ENCODE measurements around the gene LRIF1.

- no peak for TF ChIP-seq CTCF (conservative IDR thresholded peaks at IDR 0.05)
- TF ChIP-seq ZFX (IDR thresholded peaks at IDR 0.05), result no peak
These were observed 5.9 kb downstream of the LRIF1 start for GRCh38 chr1:110957798-110958197.

Data from C4-2B (cell line).